Middle frontal gyrus (tissue), 1 donor: ENCODE measurements around the gene CPA1.

Experiments used
- DNase-seq: peaks from one replicate; pipeline ENCODE4 v3.0.0-alpha.2; 2015; ENCODE audit warnings: low spot score; ENCODE audit errors: extremely low spot score

CPA1 gene

DNA sequence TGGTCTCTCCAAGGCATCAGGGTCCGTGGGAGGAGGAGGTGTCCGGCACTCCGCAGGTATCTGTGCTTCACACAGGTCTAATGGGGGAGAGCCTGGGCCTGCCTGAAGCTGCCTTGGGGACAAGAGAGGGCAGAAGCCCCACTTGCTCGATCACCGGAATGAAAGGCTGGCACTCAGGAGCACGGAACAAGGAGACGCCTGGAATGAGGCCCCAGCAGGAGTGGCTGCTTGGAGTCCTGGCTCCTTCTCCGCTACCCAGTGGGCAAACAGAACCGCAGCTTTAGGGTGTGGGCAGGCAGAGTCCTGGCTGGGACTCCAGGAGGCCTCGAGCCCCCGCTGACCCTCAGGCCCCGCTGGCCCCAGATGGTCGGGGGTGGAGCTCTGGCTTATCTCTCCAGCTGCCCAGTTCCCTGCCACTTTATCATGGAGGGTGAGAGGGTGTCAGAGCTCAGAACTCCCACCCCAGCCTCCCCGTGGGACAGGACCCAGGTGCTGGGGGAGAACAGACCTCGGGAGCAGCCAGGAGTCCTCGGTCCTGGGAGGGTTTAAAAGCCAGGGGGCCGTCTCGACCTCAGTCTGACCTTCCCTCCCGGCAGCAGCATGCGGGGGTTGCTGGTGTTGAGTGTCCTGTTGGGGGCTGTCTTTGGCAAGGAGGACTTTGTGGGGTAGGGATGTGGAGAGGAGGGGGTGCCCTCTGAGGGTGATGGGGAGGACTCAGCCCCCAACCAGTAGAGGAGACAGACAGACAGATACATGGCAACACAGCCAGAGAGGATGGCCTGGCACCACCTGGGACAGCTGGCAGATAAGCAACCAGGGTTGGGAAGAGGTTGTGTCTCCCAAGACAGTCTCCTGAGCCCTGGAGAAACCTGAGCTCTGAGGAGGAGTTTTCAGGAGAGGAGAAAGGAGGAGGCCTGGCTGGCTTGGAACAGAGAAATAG is at the start of gene CPA1:
Gene CPA1, plus strand, starts transcription at position 574 of the 940 bp plus-strand sequence. Its CDS starts 27 bp downstream, at position 601.
- DNase-seq, result no peak

DNA sequence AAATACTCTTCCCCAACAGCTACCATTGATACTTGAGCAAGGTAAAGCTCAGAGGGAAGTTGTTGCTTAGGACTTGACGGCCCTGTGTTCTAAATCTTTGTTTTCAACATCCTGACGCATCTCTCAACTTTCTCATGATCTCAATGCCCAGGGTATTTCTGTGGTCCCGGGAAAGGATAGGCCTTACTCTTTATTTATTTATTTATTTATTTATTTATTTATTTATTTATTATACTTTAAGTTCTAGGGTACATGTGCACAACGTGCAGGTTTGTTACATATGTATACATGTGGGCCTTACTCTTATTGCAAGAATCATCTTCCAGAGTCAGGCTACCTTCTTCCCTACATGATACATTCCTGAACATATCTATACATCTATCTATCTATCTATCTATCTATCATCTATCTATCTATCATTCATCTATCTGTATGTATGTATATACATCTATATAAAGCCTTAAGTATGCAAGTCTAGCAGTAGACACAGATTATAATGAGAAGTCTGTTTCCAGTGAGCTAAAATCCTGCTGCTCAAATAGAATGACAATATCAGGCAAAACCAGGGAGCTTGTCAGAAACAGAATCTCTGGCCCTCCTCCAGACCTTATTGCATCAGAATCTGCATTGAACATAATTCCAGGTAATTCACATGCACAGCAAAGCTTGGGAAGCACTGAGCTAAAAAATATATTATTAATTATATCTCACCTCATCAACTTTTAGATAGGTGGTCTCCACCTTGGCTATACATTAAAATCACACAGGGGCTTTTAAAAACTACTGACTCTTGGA is 47.8 kb upstream of the CPA1 start:
- no peak for DNase-seq

DNA sequence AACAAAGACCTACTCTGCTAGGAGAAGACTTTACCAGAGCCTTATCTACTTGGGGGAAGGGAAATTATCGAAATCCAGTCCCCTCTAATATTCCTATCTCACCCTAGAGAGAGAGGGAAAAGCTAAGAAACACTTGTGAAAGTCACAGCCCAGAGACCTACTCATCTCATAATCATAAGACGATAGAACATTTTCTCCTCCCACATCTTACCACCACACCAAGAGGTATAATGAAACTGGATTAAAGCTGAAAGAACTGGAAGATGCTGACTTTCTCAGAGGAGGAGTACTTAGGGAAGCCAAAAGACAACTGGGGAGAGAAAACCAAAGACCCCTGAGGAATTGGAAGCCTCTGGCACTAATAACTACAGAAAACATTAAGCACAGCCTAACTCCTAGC is 46.5 kb upstream of the CPA1 start:
- DNase-seq, result no peak

DNA sequence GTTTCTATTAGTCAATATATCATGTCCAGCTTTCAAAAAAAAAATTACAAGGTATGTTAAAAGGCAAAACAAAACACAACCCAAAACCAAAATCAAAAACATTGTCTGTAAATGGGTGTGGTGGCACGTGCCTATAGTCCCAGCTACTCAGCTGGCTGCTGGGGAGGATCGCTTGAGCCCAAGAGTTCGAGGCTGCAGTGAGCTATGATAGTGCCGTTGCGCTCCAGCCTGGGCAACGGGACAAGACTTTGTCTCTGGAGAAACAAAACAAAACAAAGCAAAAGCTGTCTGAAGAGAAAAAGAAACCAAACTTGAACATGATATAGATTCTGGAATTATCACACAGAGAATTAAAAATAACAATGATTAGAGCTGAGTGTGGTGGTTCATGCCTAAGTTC is 46.0 kb upstream of the CPA1 start:
- DNase-seq, result no peak

DNA sequence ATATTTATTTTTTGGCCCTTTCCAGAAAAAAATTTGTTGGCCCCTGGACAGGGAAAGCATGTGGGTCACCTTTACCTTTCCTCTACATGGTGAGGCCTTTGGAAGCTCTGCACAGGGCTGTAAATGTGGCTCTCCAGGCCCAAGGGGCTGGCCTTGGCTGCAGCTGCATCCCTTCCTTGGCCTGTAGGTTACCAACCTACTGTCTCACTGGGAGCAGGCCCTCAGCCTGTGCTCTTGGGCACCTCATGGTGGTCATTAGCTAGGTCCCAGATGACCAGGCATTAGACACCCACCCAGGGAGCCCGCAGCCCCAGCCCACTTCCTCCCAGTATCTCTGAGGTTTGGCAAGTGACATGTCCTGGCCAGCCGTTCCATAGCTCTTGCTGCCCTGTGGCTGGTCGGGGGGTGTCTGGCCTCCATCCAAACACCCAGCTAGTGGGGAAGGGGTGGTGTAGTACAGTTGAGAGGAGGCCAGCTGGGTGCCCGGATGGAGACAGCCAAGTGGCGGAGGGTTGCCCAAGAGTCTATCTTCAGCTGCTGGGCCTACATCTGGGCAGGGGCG is 42.8 kb upstream of the CPA1 start:
- DNase-seq, result no peak

DNA sequence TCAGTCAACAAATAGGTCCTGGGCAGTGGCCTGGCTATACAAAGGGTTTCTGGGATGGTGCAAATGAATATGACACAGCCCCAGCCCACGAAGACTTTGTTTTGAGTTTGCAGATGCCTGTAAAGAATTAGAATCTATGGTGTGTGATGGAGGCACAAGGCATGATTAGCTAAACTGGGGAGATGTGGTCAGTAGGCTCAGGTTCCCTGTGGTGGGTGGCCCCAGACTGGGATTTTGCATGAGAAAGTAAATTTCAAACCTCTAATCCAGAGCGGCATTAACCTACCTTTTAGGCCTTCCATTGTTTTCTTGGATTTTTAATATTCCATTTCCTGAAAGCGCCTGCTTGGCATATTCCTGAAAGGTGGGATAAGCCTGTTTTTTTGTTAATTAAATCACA is 42.1 kb upstream of the CPA1 start:
- no peak for DNase-seq

DNA sequence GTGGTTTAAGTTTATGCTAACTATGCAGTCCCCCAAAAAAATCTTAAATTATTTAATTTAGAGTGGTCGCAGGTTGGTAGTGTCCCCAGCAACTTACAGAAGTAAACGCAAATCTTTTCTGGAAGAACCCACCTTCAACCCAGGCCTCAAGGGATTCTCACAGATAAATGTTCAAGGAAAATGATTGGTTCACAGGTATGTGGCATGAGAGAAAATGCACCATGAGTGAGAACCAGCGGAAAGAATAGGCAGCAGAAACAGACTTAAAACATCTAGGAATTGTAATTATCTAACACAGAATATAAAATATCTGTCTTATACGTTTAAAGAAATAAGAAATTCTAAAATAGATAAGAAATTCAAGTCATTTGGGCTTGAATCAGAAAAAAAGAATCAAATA is 38.4 kb upstream of the CPA1 start:
- DNase-seq, result no peak

DNA sequence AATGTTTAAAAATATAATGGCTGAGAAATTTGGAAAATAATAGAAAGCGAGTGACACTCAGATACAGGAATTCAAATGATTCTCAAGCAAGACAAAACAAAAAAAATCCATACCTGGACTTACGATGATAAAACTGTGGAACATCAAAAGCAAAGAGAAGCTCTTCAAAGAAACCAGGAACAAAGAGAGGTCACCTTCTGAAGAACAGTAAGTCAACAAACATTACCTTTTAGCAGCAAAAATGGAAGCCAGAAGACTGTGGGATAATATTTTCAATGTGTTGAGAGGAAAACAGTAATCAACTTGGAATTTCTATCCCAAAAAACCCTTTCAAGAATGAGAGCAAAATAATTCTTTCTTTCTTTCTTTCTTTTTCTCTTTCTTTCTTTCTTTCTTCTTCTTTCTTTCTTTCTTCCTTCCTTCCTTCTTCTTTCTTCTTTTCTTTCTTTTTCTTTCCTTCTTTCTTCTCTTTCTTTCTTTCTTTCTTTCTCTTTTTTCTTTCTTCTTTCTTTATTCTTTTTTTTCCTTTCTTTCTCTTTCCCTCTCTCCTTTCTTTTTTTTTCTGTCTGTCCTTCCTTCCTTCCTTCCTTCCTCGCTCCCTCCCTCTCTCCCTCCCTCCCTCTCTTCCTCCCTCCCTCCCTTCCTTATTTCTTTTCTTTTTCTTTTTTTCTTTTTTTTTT is 37.5 kb upstream of the CPA1 start:
- no peak for DNase-seq

DNA sequence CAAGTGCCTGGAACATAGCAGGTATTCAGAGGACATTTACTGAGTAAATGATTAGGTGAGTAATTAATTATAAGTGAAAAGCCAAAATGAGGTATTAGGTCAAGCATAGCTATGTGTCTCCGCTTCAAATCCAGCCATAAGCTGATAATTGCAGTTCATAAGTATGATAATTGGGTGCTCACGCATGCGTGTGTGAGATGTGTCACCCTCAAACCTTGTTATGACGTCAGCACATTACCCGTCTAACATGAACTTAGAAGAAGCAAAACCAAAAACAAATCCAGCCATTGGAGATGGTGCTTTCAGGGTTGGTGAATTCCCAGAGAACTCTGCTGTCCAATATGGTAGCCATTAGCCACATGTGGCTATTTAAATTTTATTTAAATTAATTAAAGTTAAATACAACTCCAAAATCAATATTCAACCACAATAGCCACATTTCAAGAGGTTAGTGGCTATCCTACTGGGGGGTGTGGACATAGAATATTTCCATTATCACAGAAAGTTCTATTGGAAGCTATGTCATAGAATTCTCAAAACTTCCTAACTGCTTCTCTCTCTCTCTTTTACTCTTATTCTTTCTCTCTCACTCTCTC is 35.9 kb upstream of the CPA1 start, which contains the start of gene CPA5:
Gene CPA5, plus strand, starts transcription at position 546 of the 596 bp plus-strand sequence. CDS start 1,670 bp downstream, outside the sequence.
- DNase-seq, result no peak

DNA sequence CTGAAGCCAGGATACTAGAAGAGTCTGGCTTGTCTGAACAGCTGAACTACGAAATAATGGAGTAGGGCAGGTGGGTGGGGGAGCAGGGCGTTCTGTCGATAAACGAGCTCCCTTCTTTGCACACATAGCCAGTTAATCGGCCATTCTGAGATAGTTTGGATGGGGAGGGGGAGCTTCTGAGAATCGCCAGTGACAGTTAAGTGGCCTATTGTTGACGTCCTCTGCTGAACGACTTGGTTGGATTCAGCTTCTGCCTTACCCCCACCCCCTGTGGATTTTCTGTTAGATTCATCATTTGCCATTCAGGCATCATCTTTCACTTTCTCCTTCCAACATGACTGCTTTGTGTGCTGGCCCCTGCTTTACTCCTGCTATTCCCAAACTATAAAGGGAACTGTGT is 35.2 kb upstream of the CPA1 start:
- no peak for DNase-seq

DNA sequence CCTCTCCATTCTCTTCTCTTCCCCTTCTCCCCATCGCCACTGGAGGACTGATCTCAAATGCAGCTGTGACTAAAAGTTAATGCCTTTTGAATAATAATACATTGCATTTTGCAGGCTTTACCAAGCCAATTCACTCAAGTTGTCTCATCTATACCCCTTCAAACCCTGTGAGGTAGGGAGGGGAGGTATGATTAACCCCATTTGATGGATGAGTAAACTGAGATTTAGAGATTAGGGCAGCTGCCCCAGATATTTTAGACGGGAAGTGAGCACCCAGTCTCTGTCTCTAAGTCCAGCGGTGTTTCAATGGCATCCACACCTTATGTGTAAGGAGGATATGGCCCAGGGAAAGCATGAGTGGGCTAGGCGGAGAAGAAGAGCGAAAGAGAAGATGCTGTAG is 34.6 kb upstream of the CPA1 start:
- DNase-seq, result no peak

DNA sequence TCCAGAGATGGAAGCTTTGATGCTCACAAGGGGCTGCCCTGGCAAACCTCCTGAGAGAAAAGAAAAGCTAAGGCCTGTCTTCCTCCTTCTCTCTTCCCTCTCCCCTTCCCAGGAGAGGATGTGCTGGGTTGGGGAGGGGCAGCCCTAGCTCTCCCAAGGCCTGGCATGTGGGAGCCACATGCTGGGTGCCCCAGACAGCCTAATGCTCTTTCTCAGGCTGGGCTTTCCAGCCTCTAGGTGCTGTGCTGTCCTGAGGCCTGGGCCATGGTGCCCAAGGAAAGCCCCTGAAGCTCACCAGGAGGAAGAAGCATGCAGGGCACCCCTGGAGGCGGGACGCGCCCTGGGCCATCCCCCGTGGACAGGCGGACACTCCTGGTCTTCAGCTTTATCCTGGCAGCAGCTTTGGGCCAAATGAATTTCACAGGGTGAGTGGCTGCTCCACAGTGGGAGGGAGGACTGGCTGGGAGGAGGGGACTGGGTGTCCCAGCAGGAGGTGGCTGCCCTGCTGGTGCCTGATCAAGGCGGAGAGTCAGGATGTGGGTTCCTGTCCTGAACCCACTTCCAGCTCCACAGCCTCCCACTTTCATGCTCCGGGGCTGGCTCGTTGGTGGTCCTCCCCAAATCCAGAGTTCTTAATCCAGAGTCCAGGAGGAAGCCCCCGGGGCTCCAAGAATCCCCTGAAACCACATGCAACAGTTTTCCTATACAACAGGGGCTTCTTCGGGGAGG is 34.0 kb upstream of the CPA1 start:
- no peak for DNase-seq

DNA sequence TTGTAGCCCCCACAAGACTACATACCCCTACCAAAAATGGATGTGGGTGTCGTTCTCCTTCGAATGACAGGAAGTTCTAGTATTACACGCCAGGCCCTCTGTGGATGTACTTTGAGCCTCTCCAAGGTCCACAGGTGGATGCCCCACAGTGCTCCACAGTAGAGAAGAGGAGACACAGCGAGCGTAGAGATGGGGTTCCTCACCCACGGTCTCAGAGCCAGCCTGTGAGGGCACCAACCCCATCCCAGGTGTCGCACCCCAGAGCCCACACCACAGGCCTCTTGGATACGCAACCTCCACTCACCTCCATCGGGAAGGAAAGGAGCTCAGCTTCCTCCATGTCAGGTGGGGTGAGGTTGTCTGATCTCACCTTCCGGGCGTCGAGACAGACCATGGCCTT is 33.4 kb upstream of the CPA1 start:
- DNase-seq, result no peak

DNA sequence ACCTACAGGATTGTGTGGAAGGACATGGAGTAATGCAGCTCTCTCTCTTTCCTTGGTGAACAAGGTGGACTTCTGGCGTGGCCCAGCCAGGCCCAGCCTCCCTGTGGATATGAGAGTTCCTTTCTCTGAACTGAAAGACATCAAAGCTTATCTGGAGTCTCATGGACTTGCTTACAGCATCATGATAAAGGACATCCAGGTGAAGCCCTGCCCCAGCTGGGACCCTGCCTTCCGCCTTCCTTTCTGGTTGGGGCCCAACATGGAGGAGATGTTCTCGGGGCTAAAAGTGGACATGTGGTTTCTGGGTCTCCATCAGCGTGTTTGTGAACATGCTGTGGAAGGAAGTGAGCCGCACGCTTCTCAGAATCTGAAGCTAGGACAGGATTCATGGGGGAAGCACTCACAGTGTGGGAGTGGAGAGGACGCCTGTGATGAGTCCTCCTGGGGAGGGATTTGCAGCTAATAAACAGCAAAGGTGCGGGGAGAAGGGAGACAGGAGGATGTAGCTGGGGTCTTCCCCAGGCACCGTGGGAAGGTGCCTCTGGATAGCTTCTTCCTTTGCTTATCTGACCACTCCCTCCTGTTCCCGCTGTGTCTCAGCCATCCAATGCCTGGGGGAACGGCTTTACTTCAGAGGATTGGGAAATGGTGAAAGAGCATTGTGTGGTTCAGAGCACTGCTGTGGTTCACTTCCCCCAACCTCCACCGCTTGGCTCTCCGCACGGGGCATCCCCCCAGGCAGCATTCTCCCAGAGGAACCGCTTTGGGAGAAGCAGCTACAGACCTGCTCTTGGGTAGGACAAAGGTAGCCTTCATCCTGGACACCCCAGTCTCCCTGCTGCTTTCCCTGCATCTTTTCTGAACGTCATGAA is 30.1 kb upstream of the CPA1 start:
- DNase-seq, result no peak

DNA sequence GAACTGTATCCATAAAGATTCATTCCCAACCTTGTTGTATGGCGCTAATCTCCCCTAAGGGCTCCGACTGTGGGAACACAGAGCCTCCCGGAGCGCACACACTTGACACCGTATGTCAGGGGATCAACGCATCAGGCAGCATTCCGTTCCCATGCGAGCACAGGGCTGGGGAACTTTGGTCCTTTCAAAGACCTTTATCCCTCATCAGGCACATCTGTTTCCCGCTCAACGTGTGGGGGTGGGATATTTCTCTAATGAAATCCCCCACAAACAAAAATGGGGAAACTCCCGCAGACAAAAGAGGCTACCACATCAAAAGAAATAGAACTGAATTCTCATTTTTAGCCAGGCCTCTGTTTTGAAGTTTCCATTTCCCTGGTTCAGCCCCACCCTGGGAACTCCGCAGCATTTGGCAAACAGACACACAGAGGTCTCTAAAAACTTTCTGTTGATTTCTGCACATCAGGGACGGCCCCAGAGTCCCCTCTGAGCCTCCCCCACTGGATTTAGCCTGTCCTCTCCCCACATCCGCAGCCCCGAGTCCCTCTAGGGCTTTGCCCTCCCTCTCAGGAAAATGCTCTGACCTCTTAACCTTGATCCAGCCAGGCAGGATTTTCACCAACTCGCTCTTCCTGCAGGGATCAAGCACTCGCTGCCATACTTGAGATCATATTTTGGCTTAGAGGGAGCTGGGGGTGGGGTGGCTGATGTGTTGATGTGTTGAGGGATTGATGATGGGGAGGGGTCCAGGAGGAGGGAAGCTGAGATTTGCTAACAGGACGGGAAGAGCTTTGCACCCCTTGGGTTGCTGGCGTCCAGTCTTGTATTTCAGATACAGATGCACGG is 29.1 kb upstream of the CPA1 start:
- no peak for DNase-seq

DNA sequence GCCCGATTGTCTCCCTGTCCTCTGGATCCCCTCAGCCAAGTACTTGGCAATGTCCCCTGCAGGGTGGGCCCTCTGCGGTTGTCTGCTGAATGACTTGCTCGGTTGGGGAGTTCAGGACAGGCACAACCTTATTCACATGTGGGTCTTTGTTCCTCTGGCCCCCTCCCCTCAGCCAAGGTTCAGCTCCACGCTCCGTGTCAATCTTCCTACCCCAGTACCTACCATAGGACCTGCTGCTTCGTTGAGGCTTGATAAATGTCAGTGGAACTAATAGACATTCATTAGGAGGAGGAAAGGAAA is 28.6 kb upstream of the CPA1 start:
- DNase-seq, result no peak

DNA sequence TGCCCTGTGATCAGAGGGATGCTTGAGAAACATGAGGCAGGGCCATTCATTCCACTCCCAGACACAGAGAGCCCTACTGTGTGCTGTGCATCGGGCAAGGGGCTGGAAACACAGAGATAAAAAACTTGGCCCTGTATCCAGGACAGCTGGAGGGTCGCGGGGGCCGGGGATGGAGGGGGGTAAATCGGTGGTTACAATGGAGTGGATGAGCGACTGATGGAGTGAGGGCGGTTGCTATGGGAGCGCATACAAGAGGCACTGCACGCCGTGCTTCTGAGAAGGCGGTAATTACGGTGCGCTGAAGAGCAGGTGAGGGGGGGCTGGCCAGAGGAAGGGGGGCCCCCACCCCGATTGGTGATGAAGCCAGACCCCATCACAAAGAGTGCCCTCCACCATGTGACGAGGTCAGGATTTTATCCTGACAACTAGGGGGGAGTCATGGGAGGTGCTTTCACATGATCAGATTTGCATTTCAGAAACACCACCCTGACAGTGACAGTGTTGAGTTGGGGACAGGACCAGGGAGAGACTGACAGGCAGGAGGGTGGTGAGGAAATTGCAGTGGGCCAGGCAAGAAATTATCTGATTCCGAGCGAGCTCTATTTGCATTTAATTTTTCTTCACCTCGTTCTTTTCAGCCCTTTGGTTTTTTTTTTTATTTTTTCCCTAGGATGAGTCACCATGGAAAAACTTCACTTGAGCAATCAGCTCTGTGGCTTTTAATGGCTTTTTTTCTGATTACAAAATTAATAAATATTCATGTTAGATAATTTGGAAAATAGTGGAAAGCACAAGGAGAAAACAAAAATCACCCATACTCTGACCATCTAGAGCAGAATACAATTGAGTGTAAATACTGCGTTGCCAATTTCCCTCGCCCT is 27.9 kb upstream of the CPA1 start:
- DNase-seq, result no peak

DNA sequence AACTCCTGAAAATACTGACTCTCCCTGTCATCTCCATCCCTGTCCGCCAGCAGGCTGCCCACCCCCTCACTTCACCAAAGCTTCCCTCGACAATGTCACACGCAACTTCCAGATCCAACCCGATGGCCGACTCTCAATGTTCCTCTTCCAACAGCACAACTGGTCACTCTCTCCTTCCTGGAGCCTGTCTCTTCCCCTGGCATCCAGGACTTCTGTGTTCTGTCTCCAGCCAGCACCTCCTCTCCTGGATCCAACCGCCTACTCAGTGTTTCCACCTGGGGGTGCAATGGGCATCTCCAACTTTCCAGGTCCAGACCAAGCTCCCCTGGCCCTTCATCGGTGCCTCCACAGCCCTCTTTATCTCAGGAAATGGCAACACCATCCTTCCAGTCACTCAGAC is 27.1 kb upstream of the CPA1 start:
- DNase-seq, result no peak
